ENCODE measurements around the gene ANKRD39.

The ANKRD39 gene

GRCh38 chr2:96825057-96825456 is 32.8 kb downstream of the ANKRD39 start:
- no peak for DNase-seq

GRCh38 chr2:96824079-96824870 is 33.5 kb downstream of the ANKRD39 start:
- DNase-seq: no peak

- DNase-seq: no peak
These were observed 34.6 kb downstream of the ANKRD39 start for GRCh38 chr2:96823198-96823597.

- DNase-seq: no peak
These were observed 35.0 kb downstream of the ANKRD39 start for GRCh38 chr2:96822786-96823185.

GRCh38 chr2:96821113-96821675 is 36.6 kb downstream of the ANKRD39 start:
- DNase-seq: no peak

DNA sequence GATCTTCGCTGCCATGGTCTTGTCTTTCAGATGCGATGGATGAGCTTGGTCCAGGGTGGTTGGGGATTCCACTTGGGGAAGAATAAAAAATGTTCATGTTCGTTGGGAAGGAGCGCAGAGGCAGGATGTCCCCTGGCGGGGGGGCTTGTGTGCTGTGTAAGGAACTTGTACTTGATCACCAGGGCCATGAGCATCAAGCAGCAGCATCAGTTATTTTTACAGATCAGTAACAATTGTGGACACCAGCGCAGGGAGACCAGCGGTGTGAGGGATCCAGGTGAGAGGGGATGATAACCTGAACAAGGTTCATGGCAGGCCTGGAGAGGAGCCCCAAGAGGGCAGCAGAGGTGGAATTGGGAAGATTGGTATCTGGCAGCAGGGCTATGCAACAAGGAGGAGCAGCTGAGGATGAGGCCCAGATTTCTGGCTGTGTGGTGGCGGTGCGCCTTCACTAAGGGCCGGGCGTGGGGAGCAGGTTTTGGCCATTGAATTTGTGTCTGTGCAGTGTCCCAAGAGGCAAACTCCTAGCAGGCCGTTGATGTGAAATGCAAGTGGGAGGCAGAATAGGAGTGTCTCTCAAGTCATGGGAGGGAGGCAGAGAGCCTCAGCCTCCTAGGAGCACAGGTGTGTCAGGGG is 37.8 kb downstream of the ANKRD39 start:
- DNase-seq: no peak

DNA sequence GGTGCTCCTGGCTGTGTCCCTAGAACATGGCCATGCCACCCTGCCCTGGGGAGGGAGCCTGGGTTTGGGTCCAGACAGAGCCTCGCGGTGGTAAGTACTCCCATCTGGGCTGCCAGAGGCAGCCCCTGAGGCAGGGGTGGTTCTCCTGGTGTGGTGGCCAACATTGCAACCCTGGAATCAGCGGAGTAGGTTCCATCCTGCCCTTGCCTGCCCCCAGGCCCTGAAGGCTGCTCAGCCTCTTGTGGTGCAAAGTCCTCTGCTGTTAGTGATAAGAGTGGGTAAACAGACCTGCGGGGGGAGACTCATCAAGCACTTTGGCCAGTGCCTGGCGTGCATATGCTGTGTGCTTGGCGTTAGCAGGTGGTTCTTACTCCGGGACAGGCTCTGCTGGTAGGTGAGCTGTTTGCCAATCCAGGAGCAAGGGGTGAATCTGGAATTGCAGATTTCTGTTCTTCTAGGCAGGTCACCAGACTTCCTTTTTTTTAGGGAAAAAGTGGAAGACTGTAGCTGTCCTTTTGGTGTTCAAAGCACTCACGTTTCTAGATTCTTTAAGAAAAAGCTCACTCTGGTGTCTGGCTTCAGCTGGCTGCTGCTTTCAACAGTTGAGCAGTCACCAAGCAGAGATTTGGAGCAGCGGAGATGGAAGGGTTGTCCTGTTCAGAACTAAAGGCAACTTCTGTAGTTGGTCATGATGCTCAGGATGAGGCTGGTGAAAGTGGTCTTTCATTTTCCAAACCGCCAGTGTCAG is 38.5 kb downstream of the ANKRD39 start:
- DNase-seq: no peak

- DNase-seq: no peak
These were observed 39.9 kb downstream of the ANKRD39 start for GRCh38 chr2:96817882-96818281.

- DNase-seq: no peak
These were observed 40.7 kb downstream of the ANKRD39 start for GRCh38 chr2:96816836-96817702.

DNA sequence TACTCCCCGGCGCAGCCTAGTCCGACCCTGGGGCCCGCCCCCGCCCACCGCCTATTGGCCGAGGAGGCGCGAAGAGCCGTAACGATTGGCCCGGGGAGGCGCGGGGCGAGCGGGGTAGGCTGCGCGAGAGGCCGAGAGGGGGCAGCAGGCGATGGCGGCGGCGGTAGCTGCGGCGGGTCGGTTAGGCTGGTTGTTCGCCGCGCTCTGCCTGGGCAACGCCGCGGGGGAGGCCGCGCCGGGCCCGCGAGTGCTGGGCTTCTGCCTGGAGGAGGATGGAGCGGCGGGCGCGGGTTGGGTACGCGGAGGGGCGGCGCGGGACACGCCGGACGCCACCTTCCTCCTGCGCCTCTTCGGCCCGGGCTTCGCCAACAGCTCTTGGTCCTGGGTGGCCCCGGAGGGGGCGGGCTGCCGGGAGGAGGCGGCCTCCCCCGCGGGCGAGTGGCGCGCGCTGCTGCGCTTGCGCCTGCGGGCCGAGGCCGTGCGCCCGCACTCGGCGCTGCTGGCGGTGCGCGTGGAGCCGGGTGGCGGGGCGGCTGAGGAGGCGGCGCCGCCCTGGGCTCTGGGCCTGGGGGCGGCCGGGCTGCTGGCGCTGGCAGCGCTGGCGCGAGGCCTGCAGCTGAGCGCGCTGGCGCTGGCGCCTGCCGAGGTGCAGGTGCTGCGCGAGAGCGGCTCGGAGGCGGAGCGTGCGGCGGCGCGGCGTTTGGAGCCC is 41.5 kb downstream of the ANKRD39 start, which contains the start of gene CNNM3:
CNNM3 (plus strand) TSS at position 142 of the 709 bp plus-strand sequence; CDS start at position 152, 10 bp downstream.
- peak; percentile 89 for DNase-seq

DNA sequence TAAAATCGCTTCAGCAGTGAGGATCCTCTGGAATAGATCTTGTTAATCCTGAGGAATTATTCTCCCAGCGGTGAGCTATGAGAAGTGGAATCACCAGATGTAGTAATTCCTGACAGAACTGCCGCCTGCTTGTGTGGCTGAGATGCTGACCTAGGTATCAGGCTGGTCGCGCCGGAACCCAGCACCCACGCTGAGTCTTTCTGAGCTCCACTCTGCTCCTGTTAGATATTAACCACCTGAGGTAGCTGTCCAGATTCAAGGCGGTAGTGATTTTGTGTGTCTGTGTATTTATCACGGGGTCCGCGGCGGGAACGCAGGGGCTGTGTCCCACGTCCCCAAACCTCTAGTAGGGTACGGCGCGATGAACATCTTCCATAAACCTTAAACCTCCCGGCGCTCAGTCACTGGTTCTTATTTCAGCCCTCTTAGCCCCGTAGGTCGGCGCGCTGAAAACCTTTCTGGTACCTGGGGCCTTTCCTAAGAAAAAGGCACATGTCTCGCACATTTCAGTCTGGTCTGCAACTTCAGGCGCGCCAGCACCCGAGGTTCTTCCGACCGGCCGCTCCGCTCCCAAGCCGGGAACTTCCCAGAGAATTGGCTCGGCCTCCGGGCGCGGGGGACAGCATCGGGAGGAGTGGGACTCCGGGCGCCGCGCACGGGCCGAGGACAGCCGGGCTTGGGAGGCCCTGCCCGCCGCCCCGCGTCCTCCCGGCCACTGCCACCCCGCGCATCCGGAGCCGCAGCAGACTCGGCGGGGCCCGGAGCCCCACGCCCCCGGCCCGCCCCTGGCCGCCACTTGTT is 42.3 kb downstream of the ANKRD39 start:
- no peak for DNase-seq

- no peak for DNase-seq
These were observed 44.2 kb downstream of the ANKRD39 start for GRCh38 chr2:96813656-96814055.

DNA sequence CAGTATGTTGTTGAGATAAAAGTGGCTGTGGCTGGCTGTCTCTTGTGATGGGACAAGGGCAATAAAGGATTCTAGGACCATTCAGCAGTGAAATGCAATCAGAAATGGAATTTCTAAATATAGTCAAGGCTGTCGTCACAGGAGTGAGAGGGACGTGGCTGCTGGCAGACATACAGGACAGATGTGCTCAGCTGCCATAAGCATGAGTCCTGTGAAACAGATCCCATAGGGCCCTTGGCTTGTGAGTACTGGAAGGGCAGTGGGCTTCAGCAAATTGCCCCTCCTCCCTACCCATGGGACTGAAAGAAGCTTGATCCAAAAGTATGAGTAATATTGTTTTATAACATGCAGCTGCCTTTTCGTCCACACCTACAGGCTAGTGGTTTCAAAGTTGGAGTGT is 45.9 kb downstream of the ANKRD39 start:
- no peak for DNase-seq

DNA sequence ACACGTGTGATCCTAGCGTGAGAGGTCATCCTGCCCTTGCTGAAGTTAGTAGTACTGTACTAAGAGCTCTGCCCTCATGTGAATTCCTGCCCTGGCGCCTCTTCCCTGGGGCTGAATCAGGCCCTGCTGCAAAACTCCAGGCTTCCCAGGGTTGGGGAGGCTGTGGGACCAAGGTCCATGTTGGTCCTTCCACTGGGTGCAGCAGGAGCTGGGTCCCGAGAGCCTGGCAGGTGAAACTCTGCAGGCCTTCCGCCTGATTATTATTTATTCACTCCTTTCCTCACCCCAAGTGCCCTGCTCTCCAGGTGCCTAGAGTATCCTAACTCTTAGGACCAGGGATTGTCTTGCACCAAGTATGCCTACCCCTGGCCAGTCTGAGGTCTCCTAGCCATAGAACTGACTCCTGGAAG is 47.0 kb downstream of the ANKRD39 start:
- no peak for DNase-seq

DNA sequence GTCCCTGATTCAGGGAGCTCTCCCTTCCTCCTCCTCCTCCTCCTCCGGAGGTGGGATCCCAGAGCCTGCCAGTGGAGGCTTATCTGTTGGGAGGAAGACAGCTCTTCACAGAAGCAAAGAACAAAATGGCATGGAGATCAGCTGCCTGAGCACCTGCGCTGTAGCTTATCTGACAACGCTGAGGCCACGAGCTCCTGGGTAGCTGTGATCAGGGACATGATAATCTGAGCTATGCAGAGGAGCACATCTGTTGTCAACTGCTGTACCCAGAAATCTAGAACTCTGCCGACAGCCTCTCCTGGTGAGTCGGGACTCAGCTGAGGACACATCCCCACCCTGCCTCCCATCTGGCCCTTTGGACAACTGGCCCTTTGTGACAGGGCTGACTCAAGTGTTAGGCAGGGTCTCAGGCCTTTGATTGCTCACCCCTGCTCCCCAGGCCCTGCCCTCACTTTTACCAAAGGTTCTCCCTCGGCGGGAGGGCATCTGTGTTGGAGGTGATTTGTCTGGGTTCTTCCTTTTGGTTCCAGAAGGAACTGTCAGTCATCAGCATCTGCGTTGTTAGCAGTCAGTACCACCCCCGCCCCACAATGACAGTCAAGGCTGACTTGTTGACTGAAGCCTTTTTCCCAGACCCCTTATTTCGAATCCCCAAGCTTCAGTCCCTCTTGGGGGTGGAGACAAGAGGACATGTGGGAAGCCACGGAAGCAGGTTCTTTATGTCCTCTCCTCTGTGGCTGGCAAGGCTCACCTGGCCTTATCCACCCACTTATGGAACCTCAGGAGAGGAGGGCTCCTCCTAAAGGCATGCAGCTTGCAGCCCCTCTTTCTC is 47.6 kb downstream of the ANKRD39 start:
- no peak for DNase-seq

DNA sequence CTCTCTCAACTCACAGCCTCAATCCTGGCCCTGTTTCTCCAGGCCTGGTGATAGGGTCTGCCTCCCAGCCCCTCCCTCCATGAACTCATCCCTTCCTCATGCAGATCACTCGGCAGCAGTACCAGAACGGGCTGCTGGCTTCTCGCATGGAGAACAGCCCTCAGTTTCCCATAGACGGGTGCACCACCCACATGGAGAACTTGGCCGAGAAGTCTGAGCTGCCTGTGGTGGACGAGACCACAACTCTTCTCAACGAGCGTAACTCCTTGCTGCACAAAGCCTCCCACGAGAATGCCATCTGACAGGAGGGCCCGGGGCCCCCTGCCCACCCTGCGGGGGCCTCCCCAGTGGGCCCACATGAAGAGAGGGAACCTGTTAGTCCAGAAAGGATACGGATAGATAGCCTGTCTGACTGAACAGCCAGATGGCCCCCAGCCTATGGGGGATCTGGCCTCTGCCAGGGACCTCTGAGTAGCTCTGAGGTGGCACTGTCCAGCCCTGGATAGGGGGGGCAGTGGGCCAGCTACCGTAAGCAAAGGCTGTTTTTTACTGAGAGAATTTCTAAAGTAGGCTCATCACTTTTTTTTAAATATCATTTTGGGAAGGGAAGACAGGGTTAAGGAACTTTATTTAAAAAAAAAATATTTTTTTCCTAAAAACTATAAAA is 48.5 kb downstream of the ANKRD39 start:
- DNase-seq: no peak

DNA sequence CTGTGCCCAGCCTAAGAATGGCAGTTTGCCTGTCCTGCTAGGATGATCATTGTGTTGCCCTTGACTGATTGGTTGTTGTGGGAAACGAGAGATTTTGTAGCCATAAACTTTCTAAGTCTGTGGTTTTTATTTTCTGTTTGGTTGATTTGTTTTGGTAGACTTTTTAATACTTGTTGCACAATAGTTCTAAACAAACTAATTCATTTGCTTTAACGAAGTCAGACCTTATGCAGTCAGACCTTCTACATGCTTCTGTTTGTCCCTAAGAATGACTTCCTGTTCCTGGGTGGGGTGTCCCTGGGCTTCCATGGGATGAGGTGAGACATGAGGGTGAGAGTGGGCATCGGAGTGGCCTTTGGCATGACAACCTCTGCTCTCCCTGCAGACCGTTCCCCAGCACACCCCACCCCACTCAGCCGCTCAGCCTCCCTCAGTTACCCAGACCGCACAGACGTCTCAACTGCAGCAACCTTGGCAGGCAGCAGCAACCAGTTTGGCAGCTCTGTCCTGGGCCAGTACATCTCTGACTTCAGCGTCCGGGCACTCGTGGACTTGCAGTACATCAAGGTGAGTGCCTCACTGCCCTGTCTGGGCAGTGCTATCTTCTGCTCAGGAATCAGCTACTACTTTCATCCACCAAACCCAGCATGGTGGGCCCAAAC is 49.5 kb downstream of the ANKRD39 start:
- DNase-seq: no peak

DNA sequence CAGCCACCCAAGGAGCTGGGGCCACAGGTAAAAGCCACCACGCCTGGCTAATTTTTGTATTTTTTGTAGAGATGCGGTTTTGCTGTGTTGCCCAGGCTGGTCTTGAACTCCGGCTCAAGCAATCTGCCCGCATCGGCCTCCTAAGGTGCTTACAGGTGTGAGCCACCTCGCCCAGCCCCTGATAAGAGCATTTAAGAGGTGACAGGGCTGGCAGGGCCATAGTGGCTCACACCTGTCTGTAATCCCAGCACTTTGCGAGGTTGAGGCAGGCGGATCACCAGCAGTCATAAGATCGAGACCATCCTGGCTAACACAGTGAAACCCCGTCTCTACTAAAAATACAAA is 50.7 kb downstream of the ANKRD39 start:
- no peak for DNase-seq

Measured in effector CD8-positive, alpha-beta T cell (primary cell).